A673 (cell line): Measurements from ENCODE around the gene UBAP1L. TPM values are rescaled to one million over a fixed set of nuclear protein-coding genes. Genes with fewer than 3 reads are reported as not detected.
"Not testable (repeated sequence)": the region's sequence is repeated elsewhere in the genome, so short reads cannot be mapped to it uniquely, and the experiment has no call there.

Experiments used
- BruUV-seq: library from RNA; stranded (reverse); fragments of 400-500 nt; replicated peaks from 2 replicates; lab custom pipeline; 2021; lab: Mats Ljungman, UMichigan
- CTCF ChIA-PET: fragments of 300-600 bp; sonication (Branson Sonifier 250); formaldehyde crosslinking; loops from one replicate; lab custom pipeline; 2022; ENCODE audit warnings: antibody characterized with exemption; lab: Charles Lee
- POLR2A ChIA-PET: fragments of 300-600 bp; sonication (Branson Sonifier 250); formaldehyde crosslinking; loops from one replicate; lab custom pipeline; 2022; ENCODE audit warnings: antibody characterized with exemption; ENCODE audit not compliant: low non-redundant PET; lab: Charles Lee
- DNase-seq: peaks from one replicate; pipeline ENCODE4 v3.0.0-alpha.2; 2015; ENCODE audit warnings: low spot score
- H3K27ac ChIP-seq: fragments of 200-600 bp; sonication (generic); 2 replicates; pipeline ENCODE4 v1.5.1; 2016; ENCODE audit warnings: mixed run types, low read depth, mild to moderate bottlenecking, mixed read lengths, antibody characterized with exemption, low read length; ENCODE audit not compliant: poor library complexity, severe bottlenecking
- H3K27me3 ChIP-seq: fragments of 200-600 bp; sonication (generic); replicated peaks from 2 replicates; pipeline ENCODE4 v1.6.1; 2017; ENCODE audit warnings: mixed run types, low read depth, mild to moderate bottlenecking, mixed read lengths, antibody characterized with exemption, low read length; ENCODE audit not compliant: insufficient read depth, poor library complexity
- H3K36me3 ChIP-seq: fragments of 200-600 bp; sonication (generic); 2 replicates; pipeline ENCODE4 v1.6.1; 2016; ENCODE audit warnings: mixed run types, mild to moderate bottlenecking, mixed read lengths, antibody characterized with exemption, low read length; ENCODE audit not compliant: insufficient read depth, poor library complexity, severe bottlenecking
- H3K4me1 ChIP-seq: fragments of 200-600 bp; sonication (generic); 2 replicates; pipeline ENCODE4 v1.6.1; 2017; ENCODE audit warnings: mixed run types, mild to moderate bottlenecking, mixed read lengths, antibody characterized with exemption, low read length; ENCODE audit not compliant: insufficient read depth, poor library complexity, severe bottlenecking
- H3K4me3 ChIP-seq: fragments of 200-600 bp; sonication (generic); 2 replicates; pipeline ENCODE4 v1.5.1; 2016; ENCODE audit warnings: low read depth, mixed run types, mild to moderate bottlenecking, mixed read lengths, low read length; ENCODE audit not compliant: poor library complexity, severe bottlenecking
- H3K9me3 ChIP-seq: fragments of 200-600 bp; sonication (generic); 2 replicates; pipeline ENCODE4 v1.6.1; 2016; ENCODE audit warnings: mixed run types, low read depth, mild to moderate bottlenecking, mixed read lengths, antibody characterized with exemption, low read length; ENCODE audit not compliant: poor library complexity, severe bottlenecking
- CTCF ChIP-seq: fragments of 300-800, 200-600 bp; sonication (generic); conservative IDR thresholded peaks from 2 replicates; pipeline ENCODE4 v1.5.1; 2017; ENCODE audit warnings: low read depth, mild to moderate bottlenecking, antibody characterized with exemption, low read length, moderate library complexity, mixed read lengths
- EZH2 ChIP-seq: fragments of 200-600 bp; sonication (generic); IDR thresholded peaks from 2 replicates; pipeline ENCODE4 v1.6.1; 2017; ENCODE audit warnings: borderline replicate concordance, low read depth, mild to moderate bottlenecking, mixed read lengths, antibody characterized with exemption, low read length; ENCODE audit not compliant: poor library complexity, severe bottlenecking
- intact Hi-C: fragments of 100-400 bp; cut with micrococcal nuclease; formaldehyde crosslinking; loops from one replicate; pipeline ENCODE4 v1.10.0; 2022; ENCODE audit not compliant: unreplicated experiment
- total RNA-seq: library from RNA; stranded (reverse); gene quantifications from 2 replicates; pipeline ENCODE4 v1.2.3, GENCODE V29; 2021

UBAP1L gene
- total RNA-seq, 1 experiment from 2014 or later, result 3.9 TPM

- Histone ChIP-seq H3K27me3 (no peaks in the 10 kb centered on the region), H3K4me1 (no peaks in the 10 kb centered on the region), H3K9me3 (no peaks in the 10 kb centered on the region), H3K4me3 (no peak overlapping the region), H3K27ac (no peak overlapping the region), H3K36me3 (peaks cover 15% of the 10 kb centered on the region)
- TF ChIP-seq CTCF (no peak), EZH2 (no peak)
- intact Hi-C loops, result no loop called here
- ChIA-PET POLR2A (no interaction called here), CTCF (no interaction called here)
- no peak for DNase-seq
- BruUV-seq, result no TSS peak
These were observed 31.4 kb upstream of the UBAP1L start for GRCh38 chr15:65146438-65146837.

GRCh38 chr15:65138631-65139030, 23.6 kb upstream of the UBAP1L start:
- H3K9me3 ChIP-seq, H3K4me1 ChIP-seq, intact Hi-C loops, H3K27ac ChIP-seq, H3K27me3 ChIP-seq, H3K36me3 ChIP-seq, POLR2A ChIA-PET, BruUV-seq, CTCF ChIA-PET, H3K4me3 ChIP-seq, DNase-seq: not testable (repeated sequence)

GRCh38 chr15:65137893-65138292, 22.9 kb upstream of the UBAP1L start:
- DNase-seq, H3K9me3 ChIP-seq, H3K4me3 ChIP-seq, H3K27me3 ChIP-seq, CTCF ChIA-PET, H3K27ac ChIP-seq, intact Hi-C loops, POLR2A ChIA-PET, H3K36me3 ChIP-seq, H3K4me1 ChIP-seq, BruUV-seq: not testable (repeated sequence)

- POLR2A ChIA-PET, H3K27ac ChIP-seq, H3K27me3 ChIP-seq, DNase-seq, H3K9me3 ChIP-seq, CTCF ChIA-PET, BruUV-seq, H3K36me3 ChIP-seq, H3K4me3 ChIP-seq, H3K4me1 ChIP-seq, intact Hi-C loops: not testable (repeated sequence)
These were observed 22.1 kb upstream of the UBAP1L start for GRCh38 chr15:65137089-65137488.

GRCh38 chr15:65134538-65134937, 19.5 kb upstream of the UBAP1L start:
- peaks cover under 1% of the 10 kb centered on the region for H3K36me3 ChIP-seq
- peak overlapping the region; percentile 77 for H3K27ac ChIP-seq
- peak overlapping the region; percentile 96 for H3K4me3 ChIP-seq
- H3K4me1 ChIP-seq, result peaks cover 5% of the 10 kb centered on the region
- BruUV-seq, result no TSS peak
- DNase-seq, result no peak
- no peaks in the 10 kb centered on the region for H3K27me3 ChIP-seq
- CTCF ChIA-PET, result interaction anchor here (0.7 kb wide), 1 partner anchor 148 kb away, joined by 3 read pairs; no protein-coding TSS in a partner anchor
- no peaks in the 10 kb centered on the region for H3K9me3 ChIP-seq
- no peak for TF ChIP-seq CTCF
- TF ChIP-seq EZH2, result no peak
- POLR2A ChIA-PET, result no interaction called here
- intact Hi-C loops, result no loop called here
